GM18868 (cell line): ENCODE measurements around the gene RFK.
A peak's percentile ranks its signal among the peaks of the same experiment; 100 is the strongest.

Experiments
- ATAC-seq: cut with Tn5 transposase; IDR thresholded peaks from one replicate; pipeline ENCODE4 v1.9.1; 2021; ENCODE audit warnings: mild to moderate bottlenecking, moderate library complexity; ENCODE audit not compliant: unreplicated experiment

RFK gene

DNA sequence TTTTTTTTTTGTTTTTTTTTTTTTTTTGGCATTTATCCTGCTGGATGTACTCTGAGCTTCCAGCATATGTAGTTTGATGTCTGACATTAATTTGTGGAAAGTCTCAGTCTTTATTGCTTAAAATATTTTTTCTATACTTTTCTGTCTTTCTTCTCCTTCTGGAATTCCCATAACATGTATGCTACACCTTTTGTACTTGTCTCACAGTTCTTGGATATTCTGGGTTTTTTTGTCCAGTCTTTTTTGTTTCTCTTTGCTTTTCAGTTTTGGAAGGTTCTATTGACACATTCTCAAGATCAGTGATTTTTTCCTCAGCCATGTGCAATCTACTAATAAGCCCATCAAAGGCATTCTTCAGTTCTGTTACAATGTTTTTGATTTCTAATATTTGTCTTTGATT is 19.4 kb upstream of the RFK start:
- no peak for ATAC-seq

DNA sequence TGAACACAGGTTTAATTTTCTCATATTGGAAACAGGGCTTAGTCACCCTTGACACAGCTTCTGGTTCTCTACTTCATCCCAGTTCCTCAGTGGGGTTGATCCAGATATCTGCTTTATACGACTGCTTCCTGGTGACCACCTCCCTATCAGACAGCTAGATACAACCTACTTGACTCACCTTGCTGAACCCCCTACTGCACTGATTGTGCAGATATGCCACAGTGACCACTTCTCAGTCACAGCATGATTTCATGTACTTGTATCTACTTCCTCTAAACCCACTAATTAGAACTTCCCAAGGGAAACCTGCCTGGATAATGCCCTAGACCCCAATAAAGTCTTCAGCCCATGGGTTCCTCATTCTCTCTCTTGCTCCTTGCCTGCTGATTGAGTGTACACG is 18.4 kb upstream of the RFK start:
- ATAC-seq = no peak

DNA sequence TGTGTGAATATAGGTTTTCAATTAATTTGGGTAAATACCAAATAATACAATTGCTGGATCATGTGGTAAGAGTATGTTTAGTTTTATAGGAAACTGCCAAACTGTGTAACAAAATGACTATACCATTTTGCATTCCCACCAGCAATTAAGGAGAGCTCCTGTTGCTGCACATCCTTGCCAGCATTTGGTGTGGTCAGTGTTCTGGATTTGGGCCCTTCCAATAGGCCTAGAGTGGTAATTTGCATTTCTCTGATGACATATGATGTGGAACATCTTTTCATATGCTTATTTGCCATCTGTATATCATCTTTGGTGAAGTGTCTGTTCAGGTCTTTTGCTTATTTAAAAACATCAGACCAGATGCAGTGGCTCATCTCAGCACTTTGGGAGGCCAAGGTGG is 11.6 kb upstream of the RFK start:
- ATAC-seq = no peak

DNA sequence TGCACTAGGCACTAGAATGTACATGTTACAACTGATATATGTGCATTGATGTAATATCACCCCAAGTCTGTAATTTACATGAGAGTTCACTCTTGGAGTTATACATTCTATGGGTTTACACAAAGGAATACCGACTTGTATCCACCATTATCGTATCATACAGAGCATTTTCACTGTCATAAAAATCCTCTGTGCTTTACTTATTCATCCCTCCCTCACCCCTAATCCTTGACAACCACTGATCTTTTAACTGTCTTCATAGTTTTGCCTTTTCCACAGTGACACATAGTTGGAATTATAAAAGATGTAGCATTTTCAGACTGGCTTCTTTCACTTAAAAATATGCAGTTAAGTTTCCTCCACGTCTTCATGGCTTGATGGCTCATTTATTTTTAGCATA is 11.1 kb upstream of the RFK start:
- ATAC-seq = no peak

DNA sequence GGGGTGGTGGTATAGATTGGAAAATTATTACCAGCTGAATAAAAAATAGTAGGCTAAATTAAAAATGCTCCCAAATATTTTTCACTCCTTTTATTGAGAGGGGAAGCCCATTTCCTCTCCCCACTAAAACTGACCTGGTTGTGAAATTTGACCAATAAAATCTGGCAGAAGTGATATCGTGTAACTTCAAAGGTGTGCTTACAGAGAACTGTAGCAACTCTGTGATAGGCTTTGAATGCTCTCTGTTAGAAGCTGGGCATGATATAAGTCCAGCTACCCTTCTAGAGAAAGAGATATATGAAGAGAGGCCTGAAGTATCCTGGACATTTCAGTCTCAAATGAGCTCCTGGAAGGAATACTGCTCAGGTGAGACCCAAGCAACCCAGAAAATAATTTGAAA is 10.2 kb upstream of the RFK start:
- ATAC-seq = no peak

DNA sequence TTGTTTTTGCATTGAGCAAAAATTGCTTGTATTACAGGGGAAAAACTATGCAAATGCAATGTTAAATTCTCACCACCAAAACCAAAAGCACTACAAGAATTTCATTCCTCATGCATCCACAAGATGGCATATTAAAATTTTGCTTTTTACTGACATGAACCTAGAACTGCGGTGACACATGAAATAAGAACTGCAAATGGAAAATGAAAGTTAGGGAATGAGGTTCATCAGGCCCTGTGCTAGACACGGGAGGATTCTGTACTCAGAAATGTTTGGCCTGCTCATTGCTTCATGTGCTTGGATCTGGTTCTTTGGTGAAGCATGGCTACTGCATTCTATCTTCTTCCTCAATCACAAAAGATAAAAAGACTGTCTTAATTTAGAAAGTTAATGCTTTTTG is 9.1 kb upstream of the RFK start:
- peak; percentile 87 for ATAC-seq

DNA sequence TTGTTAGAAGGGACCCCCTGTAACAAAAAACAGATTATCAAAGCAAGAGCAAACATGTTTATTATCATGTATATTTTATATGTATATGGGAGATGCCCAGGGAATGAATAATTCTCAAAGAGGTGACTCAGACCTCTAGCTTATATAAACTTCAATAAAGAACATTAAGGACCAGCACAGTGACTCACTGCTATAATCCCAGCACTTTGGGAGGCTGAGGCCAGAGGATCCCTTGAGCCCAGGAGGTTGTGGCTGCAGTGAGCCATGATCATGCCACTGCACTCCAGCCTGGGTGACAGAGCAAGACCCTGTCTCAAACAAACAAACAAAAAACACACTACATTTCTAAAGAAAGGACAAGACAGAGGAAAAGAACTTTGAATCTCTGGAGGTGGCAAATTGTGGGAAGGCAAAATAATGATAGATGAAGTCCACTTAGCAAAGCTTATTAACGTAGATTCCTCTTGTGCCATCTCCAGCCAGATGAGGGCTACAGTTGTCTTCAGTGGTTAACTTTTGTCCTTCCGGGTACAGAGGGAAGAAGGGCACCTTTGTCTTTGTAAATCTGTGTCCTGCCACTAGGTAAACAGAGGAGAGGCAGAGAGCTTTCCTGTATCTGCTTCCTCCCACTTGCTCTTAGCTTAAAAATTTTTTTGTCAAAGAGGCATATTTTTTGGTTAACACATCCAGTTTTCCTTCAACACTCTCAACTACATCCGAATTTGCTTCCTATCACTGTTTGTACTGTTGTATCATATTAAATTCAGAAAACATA is 7.5 kb upstream of the RFK start:
- no peak for ATAC-seq

DNA sequence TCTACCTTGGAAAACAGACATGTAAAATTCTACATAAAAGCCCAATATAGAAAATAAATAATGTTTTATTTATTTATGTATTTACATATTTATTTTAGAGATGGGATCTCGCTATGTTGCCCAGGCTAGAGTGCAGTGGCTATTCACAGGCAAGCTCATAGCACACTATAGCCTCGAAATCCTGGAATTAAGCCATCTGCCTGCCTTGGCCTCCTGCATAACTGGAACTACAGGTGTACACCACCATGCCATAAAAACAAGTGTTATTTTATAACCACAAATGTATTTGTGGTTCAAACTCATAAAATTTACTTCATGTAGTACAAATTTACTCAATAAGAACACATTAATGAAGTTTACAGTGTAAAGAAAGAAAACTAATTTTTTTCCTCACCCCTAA is 7.0 kb upstream of the RFK start:
- no peak for ATAC-seq

DNA sequence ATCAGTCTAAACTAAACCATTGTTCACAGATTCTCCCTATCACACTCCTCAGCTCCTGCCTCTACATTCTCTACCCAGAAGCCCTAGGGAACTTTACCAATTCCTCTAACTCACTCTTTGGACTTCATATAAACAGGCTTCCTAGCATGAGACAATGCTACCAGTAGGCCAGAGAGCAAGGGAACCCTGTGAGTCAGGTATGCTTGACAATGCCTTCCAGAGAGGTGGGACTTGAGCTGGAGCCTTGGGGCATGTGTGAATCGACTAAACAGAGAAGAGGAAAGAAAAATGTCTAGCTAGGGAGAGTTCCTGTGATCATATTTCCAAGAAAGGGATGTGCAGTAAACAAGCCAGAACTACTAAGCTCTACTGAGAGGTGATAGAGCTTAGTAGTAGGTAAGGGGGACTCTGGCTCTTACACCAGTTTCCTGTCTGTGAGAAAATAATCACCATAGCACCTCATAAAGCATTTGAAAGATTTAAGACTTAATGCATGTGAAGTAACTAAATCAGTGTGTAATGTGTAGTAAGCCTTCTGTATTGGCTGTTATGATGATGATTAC is 6.4 kb upstream of the RFK start:
- no peak for ATAC-seq

DNA sequence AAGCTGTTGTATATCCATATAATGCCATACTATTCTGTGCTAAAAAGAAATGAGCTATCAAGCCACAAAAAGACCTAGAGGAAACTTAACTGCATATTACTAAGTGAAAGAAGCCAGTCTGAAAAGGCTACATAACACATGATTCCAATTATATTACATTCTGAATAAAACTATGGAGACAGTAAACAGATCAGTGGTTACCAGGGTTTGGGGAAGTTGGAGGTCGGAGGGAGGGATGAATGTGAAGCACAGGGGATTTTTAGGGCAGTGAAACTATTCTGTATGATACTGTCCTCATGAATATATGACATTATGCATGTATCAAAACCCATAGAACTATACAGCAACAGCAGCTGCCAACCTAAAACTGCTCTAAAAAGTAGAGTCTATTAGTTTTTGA is 5.6 kb upstream of the RFK start:
- no peak for ATAC-seq

DNA sequence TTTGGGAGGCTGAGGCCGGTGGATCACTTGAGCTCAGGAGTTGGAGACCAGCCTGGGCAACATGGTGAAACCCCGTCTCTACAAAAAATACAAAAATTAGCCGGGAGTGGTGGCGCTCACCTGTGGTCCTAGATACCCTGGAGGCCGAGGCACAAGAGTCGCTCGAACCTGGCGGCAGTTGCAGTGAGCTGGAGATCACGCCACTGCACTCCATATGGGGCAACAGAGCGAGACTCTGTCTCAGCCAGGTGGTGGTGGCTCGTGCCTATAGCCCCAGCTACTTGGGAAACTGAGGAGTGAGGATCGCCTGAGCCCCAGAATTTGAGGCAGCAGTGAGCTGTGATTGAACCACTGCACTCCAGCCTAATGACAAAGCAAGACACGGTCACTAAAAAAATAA is 2.4 kb upstream of the RFK start:
- ATAC-seq = no peak

DNA sequence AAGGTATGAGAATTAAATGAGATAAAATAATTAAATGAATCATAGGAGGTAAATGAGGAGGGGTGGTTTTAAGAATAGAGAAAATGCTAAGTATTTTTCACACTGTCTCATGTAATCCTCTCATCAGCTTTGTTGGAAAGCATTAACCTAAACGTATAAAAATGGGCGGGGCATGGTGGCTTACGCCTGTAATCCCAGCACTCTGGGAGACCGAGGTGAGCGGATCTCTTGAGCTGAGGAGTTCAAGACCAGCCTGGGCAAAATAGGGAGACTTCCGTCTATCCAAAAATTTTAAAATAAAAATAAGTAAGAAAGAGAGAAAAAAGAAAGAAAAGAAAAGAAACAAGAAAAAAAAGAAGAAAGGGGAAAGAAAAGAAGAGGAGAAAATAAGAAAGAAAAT is 1.9 kb upstream of the RFK start:
- ATAC-seq = no peak

DNA sequence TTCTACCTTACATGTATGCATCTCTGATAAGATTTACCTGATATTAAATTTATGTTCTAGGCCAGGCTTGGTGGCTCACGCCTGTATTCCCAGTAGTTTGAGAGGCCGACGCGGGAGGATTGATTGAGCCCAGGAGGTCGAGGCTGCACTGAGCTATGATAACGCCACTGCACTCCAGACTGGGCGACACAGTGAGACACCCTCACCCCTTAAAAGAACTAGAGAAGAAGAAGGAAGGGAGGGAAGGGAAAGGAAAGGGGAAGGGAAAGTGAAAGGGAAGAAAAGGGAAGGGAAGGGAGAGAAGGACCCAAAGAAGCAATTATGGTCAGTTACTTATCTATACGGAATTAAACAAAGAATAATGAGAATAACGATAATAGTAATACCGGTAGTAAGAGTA is 1.2 kb upstream of the RFK start:
- no peak for ATAC-seq

DNA sequence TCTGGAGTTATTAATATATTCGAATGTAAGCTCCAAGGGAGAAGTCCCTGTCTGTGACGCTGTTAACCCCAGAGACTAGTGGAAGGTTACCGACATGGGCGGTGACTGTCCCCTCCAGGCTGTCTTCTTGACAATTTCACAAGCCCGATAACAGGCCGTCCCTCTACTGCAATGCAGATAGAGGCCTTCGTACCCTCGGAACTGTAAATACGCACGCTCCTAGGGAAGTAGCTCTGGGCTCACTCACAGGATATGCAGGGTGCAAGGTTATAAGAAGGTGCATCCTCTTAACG is 680 bp upstream of the RFK start:
- ATAC-seq = peak; percentile 49

DNA sequence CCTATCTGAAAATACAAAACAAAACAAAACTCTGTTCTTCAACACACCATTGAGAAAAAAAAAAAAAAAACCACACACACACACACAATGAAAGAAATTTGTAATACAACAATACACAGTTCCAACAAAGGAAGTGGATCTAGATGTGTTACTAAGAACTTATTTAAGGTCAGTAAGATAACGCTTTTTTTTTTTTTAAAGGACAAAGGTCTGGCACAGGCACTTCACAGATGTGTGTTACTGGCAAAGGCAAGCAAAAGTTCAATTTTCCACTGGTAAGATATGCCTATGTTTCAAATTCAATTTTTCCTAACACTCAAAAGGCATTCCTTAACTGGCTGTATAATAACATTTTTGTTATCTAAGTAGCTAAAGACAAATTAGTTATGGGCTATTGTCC is 3.6 kb downstream of the RFK start:
- no peak for ATAC-seq

DNA sequence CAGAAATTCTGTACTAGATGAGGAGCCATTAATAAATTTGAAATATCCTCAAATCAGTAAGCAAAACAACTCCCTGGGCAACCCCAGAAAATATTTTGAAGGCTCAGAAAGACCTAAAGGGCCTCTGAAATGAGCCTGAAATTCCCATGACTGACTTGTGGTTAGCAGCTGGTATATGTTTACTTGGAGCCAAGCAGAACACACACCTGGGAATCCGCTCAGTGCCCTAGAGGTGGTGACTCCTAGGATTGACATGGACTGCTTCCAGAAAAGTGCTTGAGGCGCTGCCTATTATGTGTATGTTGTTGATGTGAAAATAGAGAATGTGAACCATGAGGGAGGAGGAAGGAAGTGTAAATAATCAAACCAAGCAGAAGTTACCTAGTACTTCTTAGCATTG is 14.7 kb downstream of the RFK start:
- ATAC-seq = no peak

DNA sequence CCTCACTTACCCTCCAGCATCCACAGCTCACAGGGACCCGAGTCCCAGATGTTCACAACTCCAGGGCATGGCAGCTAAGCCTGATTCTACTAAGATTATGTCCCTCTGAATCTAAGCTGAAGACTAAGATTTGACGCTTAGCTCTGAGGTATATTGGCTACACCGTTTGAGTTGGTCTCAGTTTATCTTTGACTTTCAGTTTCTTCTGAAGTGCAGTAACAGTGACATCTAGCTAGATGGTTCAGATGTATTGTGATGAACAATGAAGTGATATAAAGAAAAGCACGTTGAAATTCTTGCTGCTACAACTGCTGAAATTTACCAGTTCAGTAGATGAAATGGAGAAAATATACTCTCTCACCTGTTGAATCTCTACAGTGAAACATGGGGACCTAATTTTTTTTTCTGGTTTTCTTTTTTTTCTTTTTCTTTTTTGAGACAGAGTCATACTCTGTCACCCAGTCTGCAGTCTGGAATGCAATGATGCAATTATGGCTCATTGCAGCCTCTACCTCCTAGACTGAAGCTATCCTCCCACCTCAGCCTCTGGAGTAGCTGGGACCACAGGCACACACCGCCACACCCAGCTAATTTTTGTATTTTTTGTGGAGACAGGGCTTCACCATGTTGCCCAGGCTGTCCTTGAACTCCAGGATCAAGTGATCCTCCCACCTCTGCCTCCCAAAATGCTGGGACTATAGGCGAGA is 15.7 kb downstream of the RFK start:
- no peak for ATAC-seq

DNA sequence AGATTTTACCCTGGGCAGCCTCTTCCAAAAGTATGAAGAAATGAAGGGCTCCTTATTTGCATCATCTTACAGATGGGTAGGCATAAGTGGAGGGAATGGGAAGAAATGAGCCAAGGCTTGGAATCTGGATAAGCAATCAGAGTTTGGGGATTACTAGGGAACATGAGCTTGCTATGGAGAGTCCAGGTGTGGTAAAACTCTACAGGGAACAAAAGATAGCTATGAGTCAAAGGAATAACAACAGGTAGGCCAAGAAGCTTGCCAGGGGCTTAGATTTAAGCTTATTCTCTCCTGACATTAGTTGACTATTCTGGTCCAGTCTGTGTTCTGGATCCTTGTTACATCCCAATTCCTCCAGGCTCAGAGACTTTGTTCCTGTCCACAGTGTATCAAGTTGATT is 16.4 kb downstream of the RFK start:
- ATAC-seq = no peak

DNA sequence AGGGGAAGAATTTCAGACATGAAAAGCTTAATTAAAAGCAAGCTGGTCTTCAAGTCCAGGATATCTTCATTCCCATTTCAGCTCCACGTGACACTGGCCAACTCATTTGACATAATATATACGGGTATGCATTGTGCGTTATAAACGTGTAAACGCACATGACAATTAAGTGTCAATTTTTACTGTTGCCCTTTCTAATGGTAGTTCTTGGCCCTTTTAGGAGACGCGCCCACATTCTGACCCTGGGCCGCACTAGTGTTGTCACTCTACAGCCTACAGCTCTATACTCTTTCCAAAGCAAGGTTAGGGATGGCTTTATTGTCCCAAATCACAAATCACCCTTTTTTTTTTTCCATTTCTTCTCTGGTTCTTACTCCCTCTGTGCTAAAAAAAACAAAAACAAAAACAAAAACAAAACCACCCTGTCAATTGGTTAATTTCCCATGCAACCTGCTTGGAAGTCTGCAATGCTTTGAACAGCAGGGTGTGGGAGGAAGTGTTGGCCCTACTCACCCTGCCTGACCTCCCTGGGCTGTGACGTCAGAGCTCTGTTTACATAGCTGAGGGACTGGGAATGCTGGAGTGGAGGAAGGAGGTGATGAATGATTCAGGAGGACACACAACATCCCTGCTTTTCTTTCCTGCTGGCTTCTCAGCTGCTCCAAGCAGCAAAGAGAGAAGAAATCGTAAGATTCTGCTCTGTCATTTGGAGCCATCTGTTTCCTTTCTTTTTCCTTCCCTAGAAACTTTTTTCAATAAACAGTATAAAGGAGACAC is 19.3 kb downstream of the RFK start:
- no peak for ATAC-seq

DNA sequence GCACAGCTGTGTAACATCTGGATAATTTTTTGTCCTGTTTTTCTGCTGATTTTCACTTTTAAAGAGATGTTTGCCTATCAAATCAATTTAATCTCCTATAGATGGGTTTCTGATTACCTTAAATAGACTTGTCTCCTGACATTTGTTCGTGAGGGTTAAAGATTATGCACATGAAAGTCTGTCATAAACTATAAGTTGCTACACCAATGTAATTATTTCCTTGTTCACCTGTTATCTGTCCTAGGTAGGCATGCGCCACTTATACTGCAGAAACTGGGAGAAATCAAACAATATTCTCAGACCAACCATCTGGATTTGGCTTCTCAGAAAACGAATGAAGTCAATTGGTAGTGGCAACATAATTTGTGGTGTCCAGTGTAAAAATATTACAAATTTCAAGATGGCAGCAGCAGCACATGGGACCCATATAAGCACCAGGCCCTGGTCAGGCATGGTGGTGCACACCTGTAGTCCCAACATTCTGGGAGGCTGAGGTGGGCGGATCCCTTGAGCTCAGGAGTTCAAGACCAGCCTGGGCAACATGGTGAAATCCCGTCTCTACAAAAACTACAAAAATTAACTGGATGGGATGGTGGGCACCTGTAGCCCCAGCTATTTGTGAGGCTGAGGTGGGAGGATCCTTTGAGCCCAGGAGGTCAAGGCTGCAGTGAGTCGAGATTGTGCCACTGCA is 20.3 kb downstream of the RFK start:
- ATAC-seq = no peak

DNA sequence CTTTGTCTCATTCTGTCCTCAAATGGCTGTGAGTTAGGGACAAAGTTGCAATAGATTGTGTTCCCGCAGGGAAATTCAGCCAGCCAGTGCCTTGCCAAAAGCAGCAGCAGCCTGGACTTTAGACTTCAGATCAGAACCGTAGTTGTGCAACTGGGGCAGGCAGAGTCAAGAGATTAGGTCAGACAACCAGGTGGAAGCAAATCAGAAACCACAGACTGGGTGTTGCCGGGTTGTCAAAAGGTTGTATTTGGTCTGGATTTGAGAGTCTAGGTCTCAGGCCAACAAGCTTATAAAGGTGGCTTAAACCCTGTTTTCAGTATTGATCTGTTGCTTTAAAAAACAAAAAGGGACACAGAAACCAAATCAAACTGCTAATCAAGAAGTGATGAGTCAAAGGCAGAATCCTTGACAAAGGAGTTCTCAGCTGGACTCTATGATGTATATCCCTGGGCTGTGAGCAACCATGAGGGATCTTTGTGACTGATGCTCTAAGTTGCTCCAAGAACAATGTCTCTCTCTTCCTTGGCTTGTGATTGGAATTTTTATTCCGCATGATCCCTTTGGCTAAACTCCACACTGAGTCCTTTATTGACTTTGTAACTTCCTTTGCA is 20.9 kb downstream of the RFK start:
- no peak for ATAC-seq
